ENCODE data around the gene ELF2. TPM values are rescaled to one million over a fixed set of nuclear protein-coding genes. Genes with fewer than 3 reads are reported as not detected.
A peak's percentile ranks its signal among the peaks of the same experiment; 100 is the strongest.
"Not testable (repeated sequence)": the region's sequence is repeated elsewhere in the genome, so short reads cannot be mapped to it uniquely, and the experiment has no call there.

ELF2 gene
- total RNA-seq, 4 donors from 2014 or later, result 32.0 to 92.0 (median 48.5) TPM

DNA sequence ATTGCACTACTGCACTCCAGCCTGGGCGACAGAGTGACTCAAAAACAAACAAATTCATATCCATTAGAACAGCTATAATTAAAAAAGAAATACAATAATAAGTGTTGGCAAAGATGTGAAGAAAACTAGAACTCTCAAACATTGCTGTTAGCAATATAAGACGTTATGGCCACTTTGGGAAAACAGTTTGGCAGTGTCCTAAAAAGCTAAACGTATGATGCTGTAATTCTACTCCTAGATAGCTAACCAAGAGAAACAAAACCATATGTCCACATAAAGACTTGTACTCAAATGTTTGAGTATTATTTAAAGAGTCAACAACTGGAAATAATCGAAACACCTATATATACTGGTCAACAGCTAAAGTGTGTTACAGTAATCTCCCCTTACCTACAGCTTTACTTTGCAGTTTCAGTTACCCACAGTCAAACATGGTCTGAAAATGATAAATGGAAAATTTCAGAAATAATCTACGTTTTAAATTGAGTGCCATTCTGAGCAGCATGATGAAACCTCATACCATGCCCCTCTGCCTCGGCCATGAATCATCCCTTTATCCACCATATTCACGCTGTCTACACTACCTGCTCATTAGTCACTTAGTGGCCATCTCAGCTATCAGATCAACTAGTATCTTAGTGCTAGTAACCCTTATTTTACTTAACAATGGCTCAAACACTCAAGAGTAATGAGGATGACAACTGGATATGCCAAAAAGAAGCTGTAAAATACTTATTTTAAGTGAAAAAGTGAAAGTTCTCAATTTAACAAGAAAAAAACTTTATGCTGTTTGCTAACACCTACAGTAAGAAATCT, 4.9 kb downstream of the ELF2 start:
- Histone ChIP-seq H3K36me3 (no peaks in the 10 kb centered on the region), H3K4me3 (no peak overlapping the region), H3K27me3 (no peaks in the 10 kb centered on the region), H3K27ac (no peak overlapping the region), H3K4me1 (peaks cover 33% of the 10 kb centered on the region), H3K9me3 (no peaks in the 10 kb centered on the region)
- 51% methylated on average over 7 of the region's 7 CpGs for WGBS
- TF ChIP-seq EP300 (IDR thresholded peaks at IDR 0.05), result no peak
- no peak for TF ChIP-seq POLR2AphosphoS5 (IDR thresholded peaks at IDR 0.05)
- TF ChIP-seq POLR2A (IDR thresholded peaks at IDR 0.05), result no peak
- TF ChIP-seq, protein P1, sequence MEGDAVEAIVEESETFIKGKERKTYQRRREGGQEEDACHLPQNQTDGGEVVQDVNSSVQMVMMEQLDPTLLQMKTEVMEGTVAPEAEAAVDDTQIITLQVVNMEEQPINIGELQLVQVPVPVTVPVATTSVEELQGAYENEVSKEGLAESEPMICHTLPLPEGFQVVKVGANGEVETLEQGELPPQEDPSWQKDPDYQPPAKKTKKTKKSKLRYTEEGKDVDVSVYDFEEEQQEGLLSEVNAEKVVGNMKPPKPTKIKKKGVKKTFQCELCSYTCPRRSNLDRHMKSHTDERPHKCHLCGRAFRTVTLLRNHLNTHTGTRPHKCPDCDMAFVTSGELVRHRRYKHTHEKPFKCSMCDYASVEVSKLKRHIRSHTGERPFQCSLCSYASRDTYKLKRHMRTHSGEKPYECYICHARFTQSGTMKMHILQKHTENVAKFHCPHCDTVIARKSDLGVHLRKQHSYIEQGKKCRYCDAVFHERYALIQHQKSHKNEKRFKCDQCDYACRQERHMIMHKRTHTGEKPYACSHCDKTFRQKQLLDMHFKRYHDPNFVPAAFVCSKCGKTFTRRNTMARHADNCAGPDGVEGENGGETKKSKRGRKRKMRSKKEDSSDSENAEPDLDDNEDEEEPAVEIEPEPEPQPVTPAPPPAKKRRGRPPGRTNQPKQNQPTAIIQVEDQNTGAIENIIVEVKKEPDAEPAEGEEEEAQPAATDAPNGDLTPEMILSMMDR (IDR thresholded peaks at IDR 0.05), result no peak
- no peak for DNase-seq (ENCODE audit: low spot score in 2 of 2)

DNA sequence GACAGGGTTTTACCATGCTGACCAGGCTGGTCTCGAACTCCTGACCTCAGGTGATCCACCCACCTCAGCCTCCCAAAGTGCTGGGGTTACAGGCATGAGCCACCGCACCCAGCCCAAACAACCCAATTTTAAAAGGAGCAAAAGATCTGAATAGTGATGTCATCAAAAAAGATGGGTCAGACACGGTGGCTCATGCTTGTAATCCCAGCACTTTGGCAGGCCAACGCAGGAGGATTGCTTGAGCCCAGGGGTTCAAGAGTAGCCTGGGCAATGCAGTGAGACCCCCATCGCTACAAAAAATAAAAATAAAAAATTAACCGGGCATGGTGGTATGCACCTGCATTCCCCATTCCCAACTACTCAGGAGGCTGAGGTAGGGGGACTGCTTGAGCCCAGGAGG, 6.1 kb downstream of the ELF2 start:
- Histone ChIP-seq H3K27ac (no peak overlapping the region), H3K9me3 (no peaks in the 10 kb centered on the region), H3K36me3 (no peaks in the 10 kb centered on the region), H3K27me3 (no peaks in the 10 kb centered on the region), H3K4me1 (peaks cover 36% of the 10 kb centered on the region), H3K4me3 (no peak overlapping the region)
- TF ChIP-seq POLR2A (IDR thresholded peaks at IDR 0.05) (no peak), EP300 (IDR thresholded peaks at IDR 0.05) (no peak), POLR2AphosphoS5 (IDR thresholded peaks at IDR 0.05) (no peak)
- TF ChIP-seq, protein P1 (IDR thresholded peaks at IDR 0.05), result no peak
- DNase-seq (ENCODE audit: low spot score in 2 of 2), result no peak
- 93% methylated on average over 6 of the region's 6 CpGs for WGBS

DNA sequence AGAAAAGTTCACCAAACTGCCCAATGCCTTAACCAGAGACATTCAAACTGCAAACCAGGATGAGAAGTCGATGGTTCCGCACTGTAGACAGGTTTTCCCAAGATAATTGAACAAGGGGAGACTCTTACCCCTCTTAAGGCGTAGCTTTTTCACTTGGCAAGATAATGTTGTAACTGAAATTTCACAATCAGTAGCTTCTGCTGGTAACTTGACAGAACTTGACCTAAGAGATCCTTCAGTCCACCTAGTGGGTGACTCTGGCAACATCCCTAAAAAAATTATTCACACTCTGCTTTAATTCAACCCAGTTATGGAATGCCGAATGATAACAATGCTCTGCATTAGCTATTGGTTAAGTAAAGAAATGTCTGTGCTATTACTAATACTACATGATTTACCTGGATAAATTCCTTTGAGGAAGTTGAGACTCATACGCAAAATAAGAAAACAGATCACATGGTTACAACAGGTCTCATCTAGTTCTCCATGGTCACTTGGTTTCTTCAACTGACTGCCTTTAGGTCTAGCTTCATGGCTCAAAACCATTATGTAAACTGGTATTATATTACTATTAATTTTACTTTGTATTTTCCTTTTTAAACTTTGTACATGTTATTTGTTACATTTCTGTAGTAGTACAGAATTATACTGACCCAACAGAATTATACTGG, 9.1 kb downstream of the ELF2 start:
- DNase-seq (ENCODE audit: low spot score in 2 of 2), result no peak
- peak overlapping the region; percentile 21 for H3K27ac ChIP-seq
- no peaks in the 10 kb centered on the region for H3K9me3 ChIP-seq
- WGBS, result 49% methylated on average over 5 of the region's 5 CpGs
- H3K36me3 ChIP-seq, result no peaks in the 10 kb centered on the region
- peaks cover 25% of the 10 kb centered on the region for H3K4me1 ChIP-seq
- H3K4me3 ChIP-seq, result no peak overlapping the region
- no peak for TF ChIP-seq EP300 (IDR thresholded peaks at IDR 0.05)
- TF ChIP-seq, protein P1 (IDR thresholded peaks at IDR 0.05), result peak; percentile 32
- no peak for TF ChIP-seq POLR2AphosphoS5 (IDR thresholded peaks at IDR 0.05)
- no peaks in the 10 kb centered on the region for H3K27me3 ChIP-seq

DNA sequence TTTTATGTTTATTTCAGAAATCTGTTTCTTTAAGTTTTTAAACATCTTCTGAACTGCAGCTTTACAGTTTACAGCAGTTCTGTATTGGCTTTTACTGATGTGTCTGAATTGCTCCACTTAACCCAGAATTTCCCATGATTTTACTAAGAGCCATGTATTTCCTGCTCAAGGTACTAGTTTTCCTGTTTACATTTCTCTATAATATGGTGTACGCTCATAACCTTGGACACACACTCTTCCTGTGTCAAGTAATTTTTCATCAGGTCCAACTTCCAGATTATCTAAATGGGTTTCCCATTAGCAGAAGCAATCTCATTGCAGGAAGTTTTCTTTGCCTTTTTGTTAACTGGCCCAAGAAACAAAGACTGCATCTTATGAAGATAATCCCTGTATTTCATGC, 12.3 kb downstream of the ELF2 start:
- Histone ChIP-seq H3K4me1 (peaks cover 25% of the 10 kb centered on the region), H3K36me3 (no peaks in the 10 kb centered on the region), H3K4me3 (no peak overlapping the region), H3K9me3 (no peaks in the 10 kb centered on the region), H3K27ac (no peak overlapping the region), H3K27me3 (no peaks in the 10 kb centered on the region)
- WGBS, result 78% methylated on average over 1 of the region's 1 CpG
- DNase-seq (ENCODE audit: low spot score in 2 of 2), result no peak
- TF ChIP-seq POLR2AphosphoS5 (IDR thresholded peaks at IDR 0.05), result no peak
- TF ChIP-seq, protein P1 (IDR thresholded peaks at IDR 0.05), result no peak

DNA sequence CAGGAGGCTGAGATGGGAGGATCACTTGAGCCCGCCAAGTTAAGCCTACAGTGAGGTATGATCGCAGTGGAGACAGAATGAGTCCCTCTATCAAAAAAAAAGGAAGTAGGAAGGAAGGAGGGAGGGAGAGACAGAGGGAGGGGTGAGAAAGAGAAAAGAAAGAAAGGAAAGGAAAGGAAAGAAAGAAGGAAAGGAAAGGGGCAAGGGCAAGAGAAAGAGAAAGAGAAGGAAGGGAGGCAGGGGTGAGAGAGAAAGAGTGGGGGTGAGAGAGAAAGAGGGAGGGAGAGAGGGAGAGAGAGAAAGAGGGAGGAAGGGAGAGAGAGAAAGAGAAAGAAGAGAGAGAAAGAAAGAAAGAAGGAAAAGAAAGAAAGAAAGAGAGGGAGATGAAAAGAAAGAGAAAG, 13.2 kb downstream of the ELF2 start:
- Histone ChIP-seq H3K9me3 (no peaks in the 10 kb centered on the region), H3K27me3 (no peaks in the 10 kb centered on the region), H3K4me3 (no peak overlapping the region), H3K36me3 (no peaks in the 10 kb centered on the region), H3K27ac (no peak overlapping the region), H3K4me1 (peaks cover 23% of the 10 kb centered on the region)
- no peak for DNase-seq (ENCODE audit: low spot score in 2 of 2)
- TF ChIP-seq, protein P1 (IDR thresholded peaks at IDR 0.05), result no peak
- TF ChIP-seq POLR2AphosphoS5 (IDR thresholded peaks at IDR 0.05), result no peak
- no peak for TF ChIP-seq POLR2A (IDR thresholded peaks at IDR 0.05)
- TF ChIP-seq EP300 (IDR thresholded peaks at IDR 0.05), result no peak
- 100% methylated on average over 2 of the region's 2 CpGs for WGBS

DNA sequence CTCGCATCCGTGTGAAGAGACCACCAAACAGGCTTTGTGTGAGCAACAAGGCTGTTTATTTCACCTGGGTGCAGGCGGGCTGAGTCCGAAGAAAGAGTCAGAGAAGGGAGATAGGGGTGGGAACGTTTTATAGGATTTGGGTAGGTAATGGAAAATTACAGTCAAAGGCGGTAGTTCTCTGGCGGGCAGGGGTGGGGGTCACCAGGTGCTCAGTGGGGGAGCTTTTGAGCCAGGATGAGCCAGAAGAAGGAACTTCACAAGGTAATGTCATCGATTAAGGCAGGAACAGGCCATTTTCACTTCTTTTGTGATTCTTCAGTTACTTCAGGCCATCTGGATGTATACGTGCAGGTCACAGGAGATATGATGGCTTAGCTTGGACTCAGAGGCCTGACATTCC, 19.0 kb downstream of the ELF2 start:
- H3K36me3 ChIP-seq; H3K4me3 ChIP-seq; H3K27me3 ChIP-seq; H3K4me1 ChIP-seq; DNase-seq (ENCODE audit: low spot score in 2 of 2); H3K9me3 ChIP-seq; H3K27ac ChIP-seq: not testable (repeated sequence)
- WGBS, result 92% methylated on average over 9 of the region's 9 CpGs

Measured in suprapubic skin (tissue), 4 donors.